ENCODE data around the gene ADAMTSL5. TPM values are rescaled to one million over a fixed set of nuclear protein-coding genes. Genes with fewer than 3 reads are reported as not detected.
A peak's percentile ranks its signal among the peaks of the same experiment; 100 is the strongest.

The ADAMTSL5 gene
- total and polyA plus RNA-seq, 2 of the 8 experiments (the other 6 are each of a cell fraction or from before 2014, with no cell fraction given) = 0.82 to 0.99 TPM

- H3K27ac ChIP-seq (ENCODE audit: low read depth, low read length) = no peak overlapping the region
- FAIRE-seq = no peak
- no peak for DNase-seq (ENCODE audit: low read depth in 1 of 2, low spot score in 2 of 2)
- ChIA-PET POLR2A (ENCODE audit: partially characterized antibody) (interaction anchor here (0.7 to 2.5 kb wide), 16 partner anchors 15 to 203 kb away, joined by 3 to 11 read pairs (median 4); partner anchors contain the start of genes ADAMTSL5, CIRBP and REEP6), CTCF (ENCODE audit: partially characterized antibody) (interaction anchor here (0.5 to 1.9 kb wide), 10 partner anchors 9 to 273 kb away, joined by 3 to 10 read pairs (median 4); no protein-coding TSS in a partner anchor)
- WGBS, 2 experiments (ENCODE audit: extremely low coverage in 1 of 2, insufficient coverage in 1 of 2, insufficient read length in 1 of 2, insufficient replicate concordance in 2 of 2, low coverage in 1 of 2, low lambda C conversion rate in 2 of 2, missing lambda C conversion rate in 1 of 2) = 75% methylated on average over 40 of the region's 44 CpGs; no CpG with 5 or more reads in 1 of the 2 experiments
- no peak overlapping the region for H3K18ac ChIP-seq (ENCODE audit: extremely low read depth, low read length)
- H2AK5ac ChIP-seq (ENCODE audit: low read depth, low read length) = no peak overlapping the region
- H3K79me1 ChIP-seq (ENCODE audit: low read depth, low read length) = peaks cover 2% of the 10 kb centered on the region; the same call in 1 of the 2 replicates
- H4K8ac ChIP-seq (ENCODE audit: extremely low read depth, insufficient read depth, low read length) = peak overlapping the region; percentile 46; the same call in 1 of the 2 replicates
- H4K20me1 ChIP-seq (replicated peaks in 1 of 2; ENCODE audit: control insufficient read depth in 1 of 2, insufficient read depth in 2 of 2, low read length in 2 of 2) = peaks cover 20 to 52% of the 10 kb centered on the region in 2 experiments
- peaks cover 12% of the 10 kb centered on the region for H3K23me2 ChIP-seq (ENCODE audit: low read depth, low read length)
- H2BK120ac ChIP-seq (replicated peaks; ENCODE audit: low read depth, low read length) = no peak overlapping the region
- H3K4me3 ChIP-seq (ENCODE audit: extremely low read depth in 1 of 4, insufficient read depth in 2 of 4, low read depth in 3 of 4, low read length in 4 of 4) = no peak overlapping the region
- TF ChIP-seq ASH2L (IDR thresholded peaks at IDR 0.05; ENCODE audit: low read length) (no peak), HDAC6 (IDR thresholded peaks at IDR 0.05; ENCODE audit: low read depth, low read length) (no peak), CTBP2 (IDR thresholded peaks at IDR 0.05; ENCODE audit: borderline replicate concordance, insufficient read depth, insufficient read length, low read length) (no peak), E2F6 (IDR thresholded peaks at IDR 0.05) (no peak), SP2 (IDR thresholded peaks at IDR 0.05; ENCODE audit: low read length) (no peak), EP300 (IDR thresholded peaks at IDR 0.05; ENCODE audit: borderline replicate concordance in 1 of 2, low read depth in 2 of 2, low read length in 2 of 2) (no peak), YY1 (IDR thresholded peaks at IDR 0.05; ENCODE audit: low read depth, low read length) (peak; percentile 38; the same call in 1 of the 2 replicates)
- H2AFZ ChIP-seq (ENCODE audit: low read length) = no peak overlapping the region
- H3K14ac ChIP-seq (ENCODE audit: insufficient read length) = no peak overlapping the region
- peaks cover 0 to 24% (median 2%) of the 10 kb centered on the region in 4 experiments; a peak in 3 of 8 replicates for H3K36me3 ChIP-seq (ENCODE audit: control insufficient read depth in 2 of 4, insufficient read depth in 4 of 4, low read length in 3 of 4)
- H3K4ac ChIP-seq (replicated peaks; ENCODE audit: insufficient read length, low read depth, low read length) = no peak overlapping the region
- H4K5ac ChIP-seq (ENCODE audit: insufficient read length, low read depth, low read length) = no peak overlapping the region
- H2BK15ac ChIP-seq (ENCODE audit: low read length) = no peak overlapping the region
- no peak overlapping the region for H2BK20ac ChIP-seq (ENCODE audit: low read length)
- H3K23ac ChIP-seq (ENCODE audit: insufficient read length) = no peak overlapping the region
- peak overlapping the region in 1 of 2 experiments; percentile 86; a peak in 1 of 4 replicates for H3K4me2 ChIP-seq (ENCODE audit: insufficient read depth in 1 of 2, low read depth in 2 of 2, low read length in 2 of 2)
- H3K56ac ChIP-seq (replicated peaks; ENCODE audit: insufficient read length, low read depth, low read length) = no peak overlapping the region
- H3K4me1 ChIP-seq (replicated peaks in 1 of 4; ENCODE audit: control insufficient read depth in 3 of 4, insufficient read depth in 4 of 4, low read length in 3 of 4) = peaks cover 0 to 32% (median 15%) of the 10 kb centered on the region in 4 experiments; a peak in 5 of 7 replicates
- H3K9me3 ChIP-seq (ENCODE audit: insufficient read depth in 2 of 2, low read depth in 1 of 2, low read length in 1 of 2) = no peaks in the 10 kb centered on the region; a peak in 1 of 4 replicates
- H3K9ac ChIP-seq (replicated peaks in 1 of 4; ENCODE audit: extremely low read depth in 1 of 4, low read depth in 3 of 4, low read length in 3 of 4) = no peak overlapping the region
- peaks cover 0 to 4% of the 10 kb centered on the region in 2 experiments; a peak in 1 of 4 replicates for H3K79me2 ChIP-seq (ENCODE audit: control insufficient read depth in 1 of 2, insufficient read depth in 2 of 2, low read length in 2 of 2)
- H3K27me3 ChIP-seq (replicated peaks in 1 of 4; ENCODE audit: control insufficient read depth in 3 of 4, extremely low read depth in 1 of 4, insufficient read depth in 3 of 4, low read length in 3 of 4) = peaks cover 39 to 59% (median 57%) of the 10 kb centered on the region in 4 experiments
- H4K91ac ChIP-seq (replicated peaks; ENCODE audit: insufficient read length, low read length) = no peak overlapping the region
- no peak overlapping the region for H2BK5ac ChIP-seq (ENCODE audit: low read depth, low read length)
- no peak overlapping the region for H2BK12ac ChIP-seq (ENCODE audit: low read depth, low read length)
These were observed 40.4 kb downstream of the ADAMTSL5 start for GRCh38 chr19:1472231-1473084.
